K562 (cell line): ENCODE measurements around the gene WWP2. TPM values are rescaled to one million over a fixed set of nuclear protein-coding genes. Genes with fewer than 3 reads are reported as not detected.
A peak's percentile ranks its signal among the peaks of the same experiment; 100 is the strongest.

Source experiments
- ATAC-seq: fragments of 200-7000 bp; cut with Tn5 transposase; 3 replicates; pipeline ENCODE4 v1.9.1; 2020; ENCODE audit warnings: moderate library complexity
- BruUV-seq: library from RNA; stranded (reverse); fragments of 400-500 nt; replicated peaks from 2 replicates; lab custom pipeline; 2021; lab: Mats Ljungman, UMichigan
- CTCF ChIA-PET: fragments of 300-600 bp; formaldehyde crosslinking; extraction: SDS; loops from one replicate; lab custom pipeline; 2021; ENCODE audit warnings: low intra/inter-chr PET ratio; lab: Yijun Ruan, JAX
- POLR2A ChIA-PET: fragments of 300-600, 350-650 bp; sonication (Branson Sonifier 250); formaldehyde crosslinking; extraction: SDS; loops from one replicate; lab custom pipeline; 2021; ENCODE audit warnings: antibody characterized with exemption, inconsistent platforms; lab: Yijun Ruan, JAX
- DNase-seq, 4 experiments: peaks; one replicate each; pipeline versions ENCODE4 v3.0.0 to v3.0.0-alpha.2; 2011 to 2018; ENCODE audit warnings: low spot score in 3 of 4, mixed read lengths in 3 of 4; ENCODE audit errors: extremely low read depth in 1 of 4
- FAIRE-seq: peaks from 2 replicates; lab custom pipeline; 2011; peaks lifted over from hg19 to GRCh38; lab: Jason Lieb, UNC
- H2AFZ ChIP-seq: 2 replicates; pipeline ENCODE4 v1.6.0; 2011; ENCODE audit warnings: low read depth, low read length, control low read depth, inconsistent platforms
- H3K27ac ChIP-seq: fragments of 200-600 bp; 3 replicates; pipeline ENCODE4 v1.8.0; 2011; ENCODE audit warnings: low read depth, mild to moderate bottlenecking, control low read depth, inconsistent platforms, low read length, moderate library complexity, mixed read lengths; ENCODE audit errors: extremely low read depth
- H3K27me3 ChIP-seq, 2 experiments: fragments of 300-600 bp in 1 of 2; 2 replicates in 1 of 2; 3 replicates in 1 of 2; pipeline versions ENCODE4 v1.6.0 to v1.8.0; 2011; ENCODE audit warnings: inconsistent platforms in 2 of 2, low read length in 2 of 2, mild to moderate bottlenecking in 1 of 2, mixed read lengths in 1 of 2, moderate library complexity in 1 of 2; ENCODE audit not compliant: control insufficient read depth in 2 of 2, insufficient read depth in 2 of 2
- H3K36me3 ChIP-seq: fragments of 300-600 bp; 3 replicates; pipeline ENCODE4 v1.8.0; 2011; ENCODE audit warnings: mild to moderate bottlenecking, low read length, inconsistent platforms; ENCODE audit not compliant: control insufficient read depth, insufficient read depth
- H3K4me1 ChIP-seq, 2 experiments: fragments of 200-600 bp in 1 of 2; replicated peaks in 1 of 2; 2 replicates in 1 of 2; 3 replicates in 1 of 2; pipeline versions ENCODE4 v1.5.1 to v1.8.0; 2011; ENCODE audit warnings: inconsistent platforms in 2 of 2, low read length in 2 of 2, mild to moderate bottlenecking in 1 of 2, mixed read lengths in 1 of 2, moderate library complexity in 1 of 2; ENCODE audit not compliant: control insufficient read depth in 2 of 2, insufficient read depth in 2 of 2
- H3K4me2 ChIP-seq: 2 replicates; pipeline ENCODE4 v1.6.1; 2011; ENCODE audit warnings: low read length, control low read depth, inconsistent platforms, mixed read lengths; ENCODE audit not compliant: insufficient read depth
- H3K4me3 ChIP-seq: fragments of 200-600 bp; sonication (generic), shearing (Covaris generic); 2 replicates; pipeline ENCODE4 v1.5.1; 2016; ENCODE audit warnings: control low read depth, inconsistent platforms
- H3K79me2 ChIP-seq: fragments of 200-600 bp; 3 replicates; pipeline ENCODE4 v1.8.0; 2011; ENCODE audit warnings: low read length, inconsistent platforms; ENCODE audit not compliant: control insufficient read depth, insufficient read depth
- H3K9ac ChIP-seq, 2 experiments: 2 replicates each; pipeline versions ENCODE4 v1.6.0 to v1.6.1; 2011; ENCODE audit warnings: low read depth in 2 of 2, low read length in 2 of 2, control low read depth in 1 of 2, inconsistent platforms in 1 of 2, mild to moderate bottlenecking in 1 of 2, mixed read lengths in 1 of 2; ENCODE audit not compliant: insufficient read depth in 1 of 2
- H3K9me1 ChIP-seq: one replicate; pipeline ENCODE4 v1.6.0; 2011; ENCODE audit warnings: inconsistent platforms, mild to moderate bottlenecking, low read length, moderate library complexity; ENCODE audit not compliant: control insufficient read depth, insufficient read depth
- H3K9me3 ChIP-seq: replicated peaks from 2 replicates; pipeline ENCODE4 v1.5.1; 2011; ENCODE audit warnings: low read depth, low read length, inconsistent platforms; ENCODE audit not compliant: control insufficient read depth, insufficient read depth
- H4K20me1 ChIP-seq: replicated peaks from 2 replicates; pipeline ENCODE4 v1.6.1; 2011; ENCODE audit warnings: low read length, inconsistent platforms, mixed read lengths; ENCODE audit not compliant: control insufficient read depth, insufficient read depth
- AFF1 ChIP-seq, 2 experiments: fragments of 450-650 bp; IDR thresholded peaks; 2 replicates each; pipeline ENCODE4 v1.6.1; 2018; ENCODE audit warnings: mild to moderate bottlenecking in 2 of 2, low read depth in 1 of 2; ENCODE audit not compliant: partially characterized antibody in 2 of 2
- PKNOX1 ChIP-seq: fragments of 450-650 bp; IDR thresholded peaks from 2 replicates; pipeline ENCODE4 v1.6.1; 2016
- SMAD2 ChIP-seq: fragments of 150-350 bp; IDR thresholded peaks from 2 replicates; pipeline ENCODE4 v1.6.1; 2014; ENCODE audit warnings: low read depth, mild to moderate bottlenecking, low read length
- ZNF24 ChIP-seq: fragments of 450-650 bp; IDR thresholded peaks from 2 replicates; pipeline ENCODE4 v1.6.1; 2016
- WGBS: fragments of 100-300 bp; shearing (Covaris generic); methylation state at CpG from one replicate; pipeline ENCODE4 v1.1.6; 2016; ENCODE audit warnings: low coverage, mixed read lengths; ENCODE audit not compliant: insufficient coverage; ENCODE audit errors: missing lambda C conversion rate; 5-methylcytosine and 5-hydroxymethylcytosine counted together
- in situ Hi-C: fragments of 300-500 bp; cut with MboI; formaldehyde crosslinking; loops from 4 replicates; pipeline ENCODE4 v1.15.0; 2018; ENCODE audit warnings: inconsistent platforms, mixed read lengths
- intact Hi-C: fragments of 100-400 bp; cut with micrococcal nuclease; formaldehyde crosslinking; loops from 2 replicates; pipeline ENCODE4 v1.14.2; 2022
- polyA plus RNA-seq, 8 experiments: library from polyadenylated mRNA; depleted of rRNA in 4 of 8; stranded (reverse) in 5 of 8; unstranded in 3 of 8; fragments of >200 nt; fragmentation: Nextera tagmentation in 2 of 8; fragmentation: Illumina TruSeq in 1 of 8; extraction: Ambion mirVana in 2 of 8; extraction: Trizol in 1 of 8; gene quantifications; 2 replicates each; pipeline versions ENCODE4 v1.2.1 to v1.2.3, GENCODE V29; 2011 to 2014; ENCODE audit warnings: inconsistent platforms in 1 of 8, missing spikeins in 1 of 8
- total RNA-seq, 7 experiments: library from RNA; depleted of rRNA in 6 of 7; stranded (reverse); fragments of >200 nt in 6 of 7; fragmentation: Illumina TruSeq in 2 of 7; extraction: Trizol in 2 of 7; gene quantifications; 2 replicates each; pipeline versions ENCODE4 v1.2.1 to v1.2.3, GENCODE V29; 2011 to 2021; ENCODE audit warnings: low replicate concordance in 1 of 7

Gene WWP2
- total and polyA plus RNA-seq, 9 of the 15 experiments (the other 6 are each of a cell fraction or from before 2014, with no cell fraction given) = 1.9 to 34.4 (median 14.6) TPM

- in situ Hi-C loops (no loop called here), intact Hi-C loops (no loop called here)
- Histone ChIP-seq H3K9me3 (no peaks in the 10 kb centered on the region), H3K4me3 (no peak overlapping the region), H3K9ac (no peak overlapping the region), H3K9me1 (no peaks in the 10 kb centered on the region), H4K20me1 (no peaks in the 10 kb centered on the region), H2AFZ (no peak overlapping the region), H3K4me1 (no peaks in the 10 kb centered on the region), H3K27me3 (no peaks in the 10 kb centered on the region), H3K79me2 (no peaks in the 10 kb centered on the region), H3K4me2 (no peak overlapping the region), H3K27ac (no peak overlapping the region), H3K36me3 (no peaks in the 10 kb centered on the region)
- no peak for DNase-seq
- no TSS peak for BruUV-seq
- ChIA-PET CTCF (no interaction called here), POLR2A (interaction anchor here (1.2 kb wide), 1 partner anchor 21 kb away, joined by 4 read pairs; no protein-coding TSS in a partner anchor)
- peak; percentile 54 for TF ChIP-seq PKNOX1
- TF ChIP-seq SMAD2 = no peak
- no peak for TF ChIP-seq ZNF24
- TF ChIP-seq AFF1 (IDR thresholded peaks at IDR 0.05; ENCODE audit: low read depth in 1 of 2, partially characterized antibody in 2 of 2) = no peak
- no peak for FAIRE-seq
- 60% methylated on average over 1 of the region's 1 CpG for WGBS
- ATAC-seq = no peak
Measured at GRCh38 chr16:69916462-69916861, 154.3 kb downstream of the WWP2 start.
